HL-60 (cell line): ENCODE measurements around the gene SCART1.

ENCODE experiments used
- GABPA ChIP-seq: IDR thresholded peaks from 2 replicates; pipeline ENCODE4 v1.6.1; 2012; ENCODE audit warnings: low read depth
- POLR2AphosphoS5 ChIP-seq: IDR thresholded peaks from 2 replicates; pipeline ENCODE4 v1.6.1; 2012; ENCODE audit warnings: low read depth
- SPI1 ChIP-seq: IDR thresholded peaks from 2 replicates; pipeline ENCODE4 v1.6.1; 2012; ENCODE audit warnings: low read depth, mild to moderate bottlenecking, borderline replicate concordance
- TF ChIP-seq, protein P1 (sequence below): IDR thresholded peaks from one replicate; pipeline ENCODE4 v1.5.1; 2011; ENCODE audit warnings: low read length, control low read depth, inconsistent platforms; ENCODE audit not compliant: insufficient read depth
- TF ChIP-seq, protein P2 (sequence below): IDR thresholded peaks from 2 replicates; pipeline ENCODE4 v1.6.1; 2012; ENCODE audit warnings: low read depth; ENCODE audit not compliant: insufficient replicate concordance

DNA sequence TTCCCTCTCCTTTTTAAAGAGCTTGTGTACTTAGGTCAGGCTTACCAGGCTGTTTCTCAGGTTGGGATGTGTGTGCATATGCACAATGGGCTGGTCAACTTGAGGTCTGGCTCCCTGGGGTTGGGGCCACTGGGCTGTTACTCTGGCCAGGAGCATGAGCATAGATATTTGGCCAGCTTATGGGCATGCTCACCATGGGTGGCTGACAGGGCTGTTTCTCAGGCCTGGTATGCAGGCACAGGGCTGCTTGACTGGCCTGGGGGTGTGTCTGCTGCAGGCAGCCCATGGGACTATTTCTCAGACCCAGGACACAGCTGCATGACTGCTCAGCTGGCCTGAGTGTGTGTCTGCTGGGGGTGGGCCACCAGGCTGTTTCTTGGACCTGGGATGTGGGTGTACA is 34.6 kb downstream of the SCART1 start:
- TF ChIP-seq POLR2AphosphoS5 (no peak), GABPA (no peak), SPI1 (no peak)
- TF ChIP-seq, protein P1, sequence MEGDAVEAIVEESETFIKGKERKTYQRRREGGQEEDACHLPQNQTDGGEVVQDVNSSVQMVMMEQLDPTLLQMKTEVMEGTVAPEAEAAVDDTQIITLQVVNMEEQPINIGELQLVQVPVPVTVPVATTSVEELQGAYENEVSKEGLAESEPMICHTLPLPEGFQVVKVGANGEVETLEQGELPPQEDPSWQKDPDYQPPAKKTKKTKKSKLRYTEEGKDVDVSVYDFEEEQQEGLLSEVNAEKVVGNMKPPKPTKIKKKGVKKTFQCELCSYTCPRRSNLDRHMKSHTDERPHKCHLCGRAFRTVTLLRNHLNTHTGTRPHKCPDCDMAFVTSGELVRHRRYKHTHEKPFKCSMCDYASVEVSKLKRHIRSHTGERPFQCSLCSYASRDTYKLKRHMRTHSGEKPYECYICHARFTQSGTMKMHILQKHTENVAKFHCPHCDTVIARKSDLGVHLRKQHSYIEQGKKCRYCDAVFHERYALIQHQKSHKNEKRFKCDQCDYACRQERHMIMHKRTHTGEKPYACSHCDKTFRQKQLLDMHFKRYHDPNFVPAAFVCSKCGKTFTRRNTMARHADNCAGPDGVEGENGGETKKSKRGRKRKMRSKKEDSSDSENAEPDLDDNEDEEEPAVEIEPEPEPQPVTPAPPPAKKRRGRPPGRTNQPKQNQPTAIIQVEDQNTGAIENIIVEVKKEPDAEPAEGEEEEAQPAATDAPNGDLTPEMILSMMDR: no peak
- TF ChIP-seq, protein P2, sequence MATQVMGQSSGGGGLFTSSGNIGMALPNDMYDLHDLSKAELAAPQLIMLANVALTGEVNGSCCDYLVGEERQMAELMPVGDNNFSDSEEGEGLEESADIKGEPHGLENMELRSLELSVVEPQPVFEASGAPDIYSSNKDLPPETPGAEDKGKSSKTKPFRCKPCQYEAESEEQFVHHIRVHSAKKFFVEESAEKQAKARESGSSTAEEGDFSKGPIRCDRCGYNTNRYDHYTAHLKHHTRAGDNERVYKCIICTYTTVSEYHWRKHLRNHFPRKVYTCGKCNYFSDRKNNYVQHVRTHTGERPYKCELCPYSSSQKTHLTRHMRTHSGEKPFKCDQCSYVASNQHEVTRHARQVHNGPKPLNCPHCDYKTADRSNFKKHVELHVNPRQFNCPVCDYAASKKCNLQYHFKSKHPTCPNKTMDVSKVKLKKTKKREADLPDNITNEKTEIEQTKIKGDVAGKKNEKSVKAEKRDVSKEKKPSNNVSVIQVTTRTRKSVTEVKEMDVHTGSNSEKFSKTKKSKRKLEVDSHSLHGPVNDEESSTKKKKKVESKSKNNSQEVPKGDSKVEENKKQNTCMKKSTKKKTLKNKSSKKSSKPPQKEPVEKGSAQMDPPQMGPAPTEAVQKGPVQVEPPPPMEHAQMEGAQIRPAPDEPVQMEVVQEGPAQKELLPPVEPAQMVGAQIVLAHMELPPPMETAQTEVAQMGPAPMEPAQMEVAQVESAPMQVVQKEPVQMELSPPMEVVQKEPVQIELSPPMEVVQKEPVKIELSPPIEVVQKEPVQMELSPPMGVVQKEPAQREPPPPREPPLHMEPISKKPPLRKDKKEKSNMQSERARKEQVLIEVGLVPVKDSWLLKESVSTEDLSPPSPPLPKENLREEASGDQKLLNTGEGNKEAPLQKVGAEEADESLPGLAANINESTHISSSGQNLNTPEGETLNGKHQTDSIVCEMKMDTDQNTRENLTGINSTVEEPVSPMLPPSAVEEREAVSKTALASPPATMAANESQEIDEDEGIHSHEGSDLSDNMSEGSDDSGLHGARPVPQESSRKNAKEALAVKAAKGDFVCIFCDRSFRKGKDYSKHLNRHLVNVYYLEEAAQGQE: no peak
